AG09319 (cell line): Measurements from ENCODE around the gene QSER1.

Experiments
- DNase-seq: peaks from one replicate; pipeline ENCODE4 v3.0.0-alpha.2; 2010; ENCODE audit warnings: low read depth; ENCODE audit errors: extremely low read depth
- TF ChIP-seq, protein P1 (sequence below): IDR thresholded peaks from 2 replicates; pipeline ENCODE4 v1.5.1; 2011; ENCODE audit warnings: low read depth, mild to moderate bottlenecking, inconsistent platforms, low read length, moderate library complexity

QSER1 gene

DNA sequence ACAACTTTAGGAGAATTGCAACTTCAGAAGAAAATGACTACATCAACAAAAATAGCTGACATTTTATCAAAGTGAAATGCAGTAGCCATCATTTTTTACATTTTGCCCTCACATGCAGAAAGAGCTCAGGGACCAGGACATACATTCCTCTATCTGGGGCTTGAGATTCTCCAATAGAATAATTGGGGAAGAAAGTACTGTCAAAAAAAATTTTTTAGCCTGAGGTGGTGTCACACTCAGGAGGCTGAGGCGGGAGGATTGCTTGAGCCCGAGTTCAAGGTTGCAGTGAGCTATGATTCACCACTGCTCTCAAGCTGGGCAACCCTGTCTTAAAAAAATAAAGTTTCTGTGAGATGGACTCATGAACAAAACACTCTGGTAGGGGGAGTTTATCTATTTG, 90.9 kb downstream of the QSER1 start:
- no peak for DNase-seq
- TF ChIP-seq, protein P1, sequence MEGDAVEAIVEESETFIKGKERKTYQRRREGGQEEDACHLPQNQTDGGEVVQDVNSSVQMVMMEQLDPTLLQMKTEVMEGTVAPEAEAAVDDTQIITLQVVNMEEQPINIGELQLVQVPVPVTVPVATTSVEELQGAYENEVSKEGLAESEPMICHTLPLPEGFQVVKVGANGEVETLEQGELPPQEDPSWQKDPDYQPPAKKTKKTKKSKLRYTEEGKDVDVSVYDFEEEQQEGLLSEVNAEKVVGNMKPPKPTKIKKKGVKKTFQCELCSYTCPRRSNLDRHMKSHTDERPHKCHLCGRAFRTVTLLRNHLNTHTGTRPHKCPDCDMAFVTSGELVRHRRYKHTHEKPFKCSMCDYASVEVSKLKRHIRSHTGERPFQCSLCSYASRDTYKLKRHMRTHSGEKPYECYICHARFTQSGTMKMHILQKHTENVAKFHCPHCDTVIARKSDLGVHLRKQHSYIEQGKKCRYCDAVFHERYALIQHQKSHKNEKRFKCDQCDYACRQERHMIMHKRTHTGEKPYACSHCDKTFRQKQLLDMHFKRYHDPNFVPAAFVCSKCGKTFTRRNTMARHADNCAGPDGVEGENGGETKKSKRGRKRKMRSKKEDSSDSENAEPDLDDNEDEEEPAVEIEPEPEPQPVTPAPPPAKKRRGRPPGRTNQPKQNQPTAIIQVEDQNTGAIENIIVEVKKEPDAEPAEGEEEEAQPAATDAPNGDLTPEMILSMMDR = no peak

DNA sequence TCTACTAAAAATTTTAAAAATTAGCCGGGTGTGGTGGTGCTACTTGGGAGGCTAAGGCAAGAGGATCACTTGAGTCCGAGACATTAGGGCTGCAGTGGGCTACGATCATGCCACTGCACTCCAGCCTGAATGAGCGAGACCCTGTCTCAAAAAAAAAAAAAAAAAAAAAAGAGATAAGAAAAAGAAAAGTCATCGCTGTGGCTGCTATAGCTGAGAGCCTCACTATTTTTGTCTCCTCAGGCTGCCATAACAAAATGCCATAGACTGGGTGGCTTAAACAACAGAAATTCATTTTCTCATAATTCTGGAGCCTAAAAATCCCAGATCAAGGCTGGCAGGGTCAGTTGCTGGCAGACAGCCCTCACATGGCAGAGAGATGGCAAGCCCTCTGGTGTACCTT, 93.0 kb downstream of the QSER1 start:
- no peak for DNase-seq
- TF ChIP-seq, protein P1 = no peak

DNA sequence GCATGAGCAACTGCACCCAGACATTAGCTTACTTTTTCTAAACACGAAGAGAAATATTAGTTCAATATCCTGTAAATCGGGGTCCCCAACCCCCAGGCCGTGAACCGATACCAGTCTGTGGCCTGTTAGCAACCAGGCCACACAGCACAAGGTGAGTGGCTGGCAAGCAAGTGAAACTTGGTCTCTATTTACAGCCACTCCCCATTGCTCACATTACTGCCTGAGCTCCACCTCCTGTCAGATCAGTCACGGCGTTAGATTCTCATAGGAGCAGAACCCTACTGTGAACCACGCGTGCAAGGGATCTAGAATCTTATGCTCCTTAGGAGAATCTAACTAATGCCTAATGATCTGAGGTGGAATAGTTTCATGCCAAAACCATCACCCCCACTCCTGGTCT, 95.2 kb downstream of the QSER1 start:
- TF ChIP-seq, protein P1 = no peak
- no peak for DNase-seq

DNA sequence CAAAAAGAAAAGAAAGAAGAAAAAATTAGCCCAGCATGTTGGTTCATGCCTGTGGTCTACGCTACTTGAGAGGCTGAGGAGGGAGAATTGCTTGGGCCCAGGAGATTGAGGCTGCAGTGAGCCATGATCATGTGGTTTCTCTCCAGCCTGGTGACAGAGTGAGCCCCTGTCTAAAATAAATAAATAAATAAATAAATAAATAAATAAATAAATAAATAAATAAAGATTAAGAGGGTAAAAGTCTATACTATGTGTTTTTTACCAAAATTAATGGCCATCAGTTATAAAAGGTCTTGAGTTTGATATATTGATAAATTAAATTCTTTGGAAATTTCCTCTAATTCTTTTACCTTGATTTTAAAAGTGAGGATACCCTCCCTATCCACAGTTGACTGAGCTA, 97.9 kb downstream of the QSER1 start:
- TF ChIP-seq, protein P1 = no peak
- DNase-seq = no peak

DNA sequence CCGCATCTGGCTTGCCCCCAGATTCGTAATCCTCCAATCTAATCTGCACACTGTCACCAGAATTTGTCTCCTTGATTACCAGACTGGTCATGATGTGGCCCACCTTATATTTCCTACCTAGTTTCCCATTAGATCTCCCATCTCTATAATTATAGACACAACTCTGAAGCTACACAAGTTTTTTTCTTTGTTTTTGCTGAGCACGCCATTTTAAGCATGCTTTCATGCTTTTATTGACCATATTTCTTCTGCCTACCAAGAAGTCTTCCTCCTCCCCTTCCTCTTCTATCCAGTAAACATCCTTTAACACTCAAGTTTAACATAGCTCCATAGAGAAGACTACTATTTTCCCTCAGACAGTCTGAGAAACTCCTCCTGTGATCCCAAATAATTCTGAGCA, 98.8 kb downstream of the QSER1 start:
- DNase-seq = no peak
- TF ChIP-seq, protein P1 = no peak

DNA sequence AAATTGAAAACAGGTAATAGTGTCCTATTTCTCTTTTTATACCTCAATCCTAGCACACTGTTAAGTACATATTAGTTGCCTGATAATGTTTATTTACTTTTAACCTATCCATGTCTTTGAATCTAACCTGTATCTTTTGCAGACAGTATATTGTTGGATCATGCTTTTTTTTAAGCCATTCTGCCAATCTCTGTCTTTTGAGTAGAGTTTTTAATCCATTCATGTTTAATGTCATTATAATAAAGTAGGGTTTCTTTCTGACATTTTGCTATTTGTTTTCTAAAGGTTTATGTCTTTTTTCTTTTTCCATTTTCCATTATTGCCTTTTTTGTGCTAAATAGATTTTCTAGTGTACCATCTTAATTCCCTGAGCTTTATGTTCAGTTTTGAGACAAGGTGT, 99.3 kb downstream of the QSER1 start:
- DNase-seq = no peak
- TF ChIP-seq, protein P1 = no peak

DNA sequence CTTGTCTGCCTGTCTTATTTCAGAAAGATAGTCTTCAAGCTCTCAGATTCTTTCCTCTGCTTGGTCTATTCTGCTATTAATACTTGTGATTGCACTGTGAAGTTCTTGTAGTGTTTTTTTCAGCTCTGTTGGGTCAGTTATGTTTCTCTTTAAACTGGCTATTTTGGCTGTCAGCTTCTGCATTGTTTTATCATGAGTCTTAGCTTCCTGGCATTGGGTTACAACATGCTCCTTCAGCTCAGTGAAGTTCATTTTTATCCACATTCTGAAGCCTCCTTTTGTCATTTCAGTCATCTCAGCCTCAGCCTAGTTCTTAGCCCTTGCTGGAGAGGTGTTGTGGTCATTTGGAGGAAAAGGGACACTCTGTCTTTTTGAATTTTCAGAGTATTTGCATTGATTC, 107.6 kb downstream of the QSER1 start:
- peak; percentile 39 for DNase-seq
- TF ChIP-seq, protein P1 = no peak

DNA sequence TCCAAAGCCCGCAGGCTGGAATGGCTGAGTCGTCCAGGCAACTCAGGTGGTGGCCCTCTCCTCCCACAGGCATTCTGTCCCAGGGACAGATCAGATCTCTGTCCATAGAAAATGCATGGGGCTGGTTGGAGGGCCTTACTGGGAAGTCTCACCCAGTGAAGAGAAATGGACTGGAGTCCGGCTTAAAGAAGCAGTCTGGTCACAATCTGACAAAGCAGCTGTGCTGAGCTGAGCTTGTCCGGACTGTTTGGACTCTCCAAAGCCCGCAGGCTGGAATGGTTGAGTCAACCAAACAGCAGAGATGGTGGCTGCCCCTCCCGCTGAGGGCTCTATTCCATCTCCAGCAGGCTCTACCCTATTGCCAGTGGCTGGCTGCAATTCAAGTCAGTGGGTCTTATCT, 108.7 kb downstream of the QSER1 start:
- TF ChIP-seq, protein P1 = no peak
- no peak for DNase-seq
